Astrocyte of the cerebellum (primary cell): Measurements from ENCODE around the gene KCNG2.

ENCODE experiments used
- DNase-seq: peaks from one replicate; pipeline ENCODE4 v3.0.0-alpha.2; 2011; ENCODE audit warnings: low read depth
- H3K4me3 ChIP-seq: 2 replicates; pipeline ENCODE4 v1.5.1; 2011; ENCODE audit warnings: mild to moderate bottlenecking, low read depth, low read length, moderate library complexity
- CTCF ChIP-seq: IDR thresholded peaks from 2 replicates; pipeline ENCODE4 v1.5.1; 2012; ENCODE audit warnings: low read length, low read depth, moderate library complexity, mild to moderate bottlenecking; ENCODE audit errors: missing control alignments
- in situ Hi-C: cut with HindIII; loops from 2 replicates; pipeline ENCODE4 v1.10.0; 2017; ENCODE audit warnings: low sequenced_read_pairs

KCNG2 gene

DNA sequence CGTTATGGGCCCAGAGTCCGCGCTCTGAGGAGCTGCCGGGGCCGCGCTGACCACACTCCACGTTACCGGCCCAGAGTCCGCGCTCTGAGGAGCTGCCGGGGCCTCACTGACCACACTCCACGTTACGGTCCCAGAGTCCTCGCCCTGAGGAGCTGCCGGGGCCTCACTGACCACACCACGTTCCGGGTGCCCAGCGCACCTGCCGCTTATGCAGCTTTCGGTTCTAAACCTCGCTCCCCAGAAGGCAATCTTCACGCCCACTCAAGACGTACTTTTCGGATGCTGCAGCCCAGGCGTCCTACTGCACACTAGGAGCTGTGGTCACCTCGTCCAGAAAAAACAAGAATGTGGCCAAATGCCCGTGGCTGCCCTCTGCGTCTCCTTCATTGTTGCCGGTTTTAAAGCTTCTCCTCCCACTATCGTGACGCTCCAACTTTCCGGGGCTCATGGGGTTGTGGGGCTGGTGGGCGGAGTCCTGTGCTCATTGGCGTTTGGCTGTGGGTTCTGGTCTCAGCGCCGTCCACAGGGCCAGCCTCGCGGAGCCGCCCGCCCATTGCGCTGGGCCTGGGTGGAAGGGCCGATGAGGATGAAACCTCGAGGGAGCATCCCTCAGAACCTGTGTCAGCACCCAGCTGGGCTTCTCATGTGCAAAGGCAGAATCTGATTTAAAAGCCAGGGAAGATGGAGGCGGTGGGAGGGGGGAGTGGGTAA lies 11.9 kb downstream of the KCNG2 start:
- H3K4me3 ChIP-seq = no peak overlapping the region
- TF ChIP-seq CTCF = no peak
- in situ Hi-C loops = loop anchor here (5.0 kb wide), 1 partner anchor 53 kb away; no protein-coding TSS in a partner anchor
- DNase-seq = no peak

GRCh38 chr18:79812052-79812451 lies 14.3 kb downstream of the KCNG2 start:
- H3K4me3 ChIP-seq = no peak overlapping the region
- no peak for DNase-seq
- TF ChIP-seq CTCF = no peak
- in situ Hi-C loops = loop anchor here (5.0 kb wide), 1 partner anchor 50 kb away; no protein-coding TSS in a partner anchor

GRCh38 chr18:79814373-79814772 lies 16.6 kb downstream of the KCNG2 start:
- no peak for TF ChIP-seq CTCF

DNA sequence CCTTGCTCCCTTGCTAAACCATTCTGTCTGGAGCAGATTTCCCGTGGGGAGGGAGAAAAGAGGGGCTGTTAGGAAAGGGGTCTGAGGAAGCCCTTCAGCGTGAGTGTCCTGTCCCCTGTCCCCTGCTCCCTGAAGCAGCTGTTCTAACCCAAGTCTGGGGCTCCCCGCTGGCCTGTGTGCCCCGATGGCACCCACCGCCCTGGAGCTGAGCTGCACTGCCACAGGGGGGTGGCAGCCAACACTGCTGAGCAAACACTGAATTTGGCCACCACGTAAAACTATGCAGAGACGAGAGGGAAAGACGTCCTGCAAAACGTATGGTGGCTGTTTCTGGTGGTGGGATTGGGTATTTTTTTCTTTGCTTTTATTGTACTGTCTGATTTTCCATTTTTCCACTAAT lies 17.9 kb downstream of the KCNG2 start:
- in situ Hi-C loops = no loop called here
- no peak overlapping the region for H3K4me3 ChIP-seq
- DNase-seq = no peak
- no peak for TF ChIP-seq CTCF

More at GRCh38 chr18:79814373-79814772, 16.6 kb downstream of the KCNG2 start:
- in situ Hi-C loops = loop anchor here (5.0 kb wide), 1 partner anchor 48 kb away; no protein-coding TSS in a partner anchor
- DNase-seq = no peak
- no peak overlapping the region for H3K4me3 ChIP-seq

GRCh38 chr18:79816092-79816491 lies 18.4 kb downstream of the KCNG2 start:
- no peak for DNase-seq
- in situ Hi-C loops = no loop called here
- TF ChIP-seq CTCF = no peak
- H3K4me3 ChIP-seq = no peak overlapping the region

GRCh38 chr18:79816981-79817606 lies 19.4 kb downstream of the KCNG2 start:
- H3K4me3 ChIP-seq = no peak overlapping the region
- DNase-seq = no peak
- no peak for TF ChIP-seq CTCF
- in situ Hi-C loops = no loop called here
